DOHH2 (cell line): ENCODE measurements around the gene STX8.

Experiments
- H3F3A ChIP-seq: fragments of 200-600 bp; sonication (generic), shearing (Covaris generic); 2 replicates; pipeline ENCODE4 v1.6.0; 2016; ENCODE audit warnings: antibody characterized with exemption, mild to moderate bottlenecking; ENCODE audit not compliant: control insufficient read depth, insufficient read depth
- H3K27ac ChIP-seq: fragments of 200-600 bp; sonication (generic); 2 replicates; pipeline ENCODE4 v1.5.1; 2014; ENCODE audit warnings: low read depth, mild to moderate bottlenecking, low read length, moderate library complexity
- H3K27me3 ChIP-seq: fragments of 200-600 bp; sonication (generic); 2 replicates; pipeline ENCODE4 v1.6.1; 2014; ENCODE audit warnings: mild to moderate bottlenecking, low read length, mixed read lengths; ENCODE audit not compliant: control insufficient read depth
- H3K36me3 ChIP-seq: fragments of 200-600 bp; sonication (generic); 2 replicates; pipeline ENCODE4 v1.6.1; 2014; ENCODE audit warnings: mild to moderate bottlenecking, low read length, moderate library complexity, mixed read lengths; ENCODE audit not compliant: control insufficient read depth
- H3K4me1 ChIP-seq: fragments of 200-600 bp; sonication (generic); 2 replicates; pipeline ENCODE4 v1.6.1; 2014; ENCODE audit warnings: mild to moderate bottlenecking, low read length, mixed read lengths; ENCODE audit not compliant: control insufficient read depth
- H3K4me2 ChIP-seq: fragments of 200-600 bp; sonication (generic); 2 replicates; pipeline ENCODE4 v1.6.0; 2014; ENCODE audit warnings: mild to moderate bottlenecking, low read length, moderate library complexity
- H3K4me3 ChIP-seq: fragments of 200-600 bp; sonication (generic); 2 replicates; pipeline ENCODE4 v1.5.1; 2014; ENCODE audit warnings: mild to moderate bottlenecking, low read length, mixed read lengths
- H3K79me2 ChIP-seq: fragments of 200-600 bp; sonication (generic); 2 replicates; pipeline ENCODE4 v1.6.1; 2014; ENCODE audit warnings: mild to moderate bottlenecking, low read length, mixed read lengths; ENCODE audit not compliant: control insufficient read depth
- H3K9me2 ChIP-seq: fragments of 200-600 bp; sonication (generic); replicated peaks from 2 replicates; pipeline ENCODE4 v1.6.1; 2014; ENCODE audit warnings: mild to moderate bottlenecking, low read length, mixed read lengths; ENCODE audit not compliant: control insufficient read depth
- H3K9me3 ChIP-seq: fragments of 200-600 bp; sonication (generic); 2 replicates; pipeline ENCODE4 v1.6.1; 2014; ENCODE audit warnings: antibody characterized with exemption, low read length, mixed read lengths; ENCODE audit not compliant: control insufficient read depth, insufficient read depth
- H4K20me1 ChIP-seq: fragments of 200-600 bp; sonication (generic); 2 replicates; pipeline ENCODE4 v1.6.0; 2014; ENCODE audit warnings: low read depth, mild to moderate bottlenecking, antibody characterized with exemption, low read length, moderate library complexity; ENCODE audit not compliant: control insufficient read depth, insufficient read depth
- EZH2phosphoT487 ChIP-seq: fragments of 200-600 bp; sonication (generic); IDR thresholded peaks from 2 replicates; pipeline ENCODE4 v1.6.1; 2017; ENCODE audit warnings: borderline replicate concordance, mild to moderate bottlenecking, antibody characterized with exemption, low read length, moderate library complexity, mixed read lengths
- TF ChIP-seq, protein P1 (sequence below): fragments of 200-600 bp; sonication (generic); IDR thresholded peaks from one replicate; pipeline ENCODE4 v1.5.1; 2014; ENCODE audit warnings: antibody characterized with exemption, mild to moderate bottlenecking, low read depth, low read length; ENCODE audit not compliant: poor library complexity, severe bottlenecking

The STX8 gene

DNA sequence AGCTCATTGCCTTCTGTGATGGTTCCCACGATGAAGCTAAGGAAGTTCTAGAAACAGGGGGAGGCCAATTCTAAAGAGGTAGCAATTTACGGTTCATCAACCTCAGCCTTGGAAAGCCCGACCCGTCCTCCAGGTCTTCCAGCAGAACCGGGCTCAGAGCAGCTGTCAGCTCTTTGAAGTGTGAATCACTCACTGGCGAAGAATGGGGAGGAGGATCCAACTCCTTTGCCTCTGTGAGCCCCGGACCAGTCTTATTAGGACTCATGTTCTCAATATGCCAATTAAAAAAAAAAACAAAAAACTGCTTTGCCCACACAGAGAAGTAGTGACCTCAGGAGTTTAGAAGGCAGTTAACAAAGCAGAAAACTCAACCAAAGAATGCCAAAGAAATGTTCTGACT, 31.4 kb downstream of the STX8 start:
- Histone ChIP-seq H3K36me3 (no peaks in the 10 kb centered on the region), H3K4me3 (no peak overlapping the region), H3K27ac (no peak overlapping the region), H4K20me1 (no peaks in the 10 kb centered on the region), H3K4me2 (no peak overlapping the region), H3K27me3 (no peaks in the 10 kb centered on the region), H3K9me2 (no peaks in the 10 kb centered on the region), H3K79me2 (no peaks in the 10 kb centered on the region), H3K4me1 (no peaks in the 10 kb centered on the region), H3K9me3 (no peaks in the 10 kb centered on the region), H3F3A (no peaks in the 10 kb centered on the region)
- TF ChIP-seq, protein P1, sequence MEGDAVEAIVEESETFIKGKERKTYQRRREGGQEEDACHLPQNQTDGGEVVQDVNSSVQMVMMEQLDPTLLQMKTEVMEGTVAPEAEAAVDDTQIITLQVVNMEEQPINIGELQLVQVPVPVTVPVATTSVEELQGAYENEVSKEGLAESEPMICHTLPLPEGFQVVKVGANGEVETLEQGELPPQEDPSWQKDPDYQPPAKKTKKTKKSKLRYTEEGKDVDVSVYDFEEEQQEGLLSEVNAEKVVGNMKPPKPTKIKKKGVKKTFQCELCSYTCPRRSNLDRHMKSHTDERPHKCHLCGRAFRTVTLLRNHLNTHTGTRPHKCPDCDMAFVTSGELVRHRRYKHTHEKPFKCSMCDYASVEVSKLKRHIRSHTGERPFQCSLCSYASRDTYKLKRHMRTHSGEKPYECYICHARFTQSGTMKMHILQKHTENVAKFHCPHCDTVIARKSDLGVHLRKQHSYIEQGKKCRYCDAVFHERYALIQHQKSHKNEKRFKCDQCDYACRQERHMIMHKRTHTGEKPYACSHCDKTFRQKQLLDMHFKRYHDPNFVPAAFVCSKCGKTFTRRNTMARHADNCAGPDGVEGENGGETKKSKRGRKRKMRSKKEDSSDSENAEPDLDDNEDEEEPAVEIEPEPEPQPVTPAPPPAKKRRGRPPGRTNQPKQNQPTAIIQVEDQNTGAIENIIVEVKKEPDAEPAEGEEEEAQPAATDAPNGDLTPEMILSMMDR = no peak
- TF ChIP-seq EZH2phosphoT487 = no peak

DNA sequence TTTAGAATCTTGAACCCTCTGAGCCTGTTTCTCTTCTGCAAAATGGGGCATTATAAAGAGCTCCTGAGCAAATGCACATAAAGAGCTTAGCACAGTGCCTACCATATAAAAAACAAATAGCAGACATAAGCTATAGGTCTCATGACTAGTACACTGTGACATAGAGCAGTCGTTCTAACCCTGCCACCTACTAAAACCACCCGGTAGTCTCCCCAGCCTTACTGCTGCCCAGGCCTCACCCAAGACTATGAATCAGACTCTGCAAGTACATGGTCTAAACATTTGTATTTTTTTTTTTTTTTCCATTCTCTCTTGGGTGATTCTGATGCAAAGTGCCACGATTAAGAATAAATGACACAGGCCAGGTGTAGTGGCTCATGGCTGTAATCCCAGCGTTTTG, 33.9 kb downstream of the STX8 start:
- H3K27ac ChIP-seq = no peak overlapping the region
- no peaks in the 10 kb centered on the region for H3K9me3 ChIP-seq
- no peaks in the 10 kb centered on the region for H4K20me1 ChIP-seq
- H3F3A ChIP-seq = no peaks in the 10 kb centered on the region
- H3K36me3 ChIP-seq = no peaks in the 10 kb centered on the region
- no peaks in the 10 kb centered on the region for H3K79me2 ChIP-seq
- H3K4me3 ChIP-seq = no peak overlapping the region
- H3K4me1 ChIP-seq = no peaks in the 10 kb centered on the region
- no peak overlapping the region for H3K4me2 ChIP-seq
- H3K27me3 ChIP-seq = no peaks in the 10 kb centered on the region
- TF ChIP-seq EZH2phosphoT487 = no peak
- TF ChIP-seq, protein P1 = no peak
- no peaks in the 10 kb centered on the region for H3K9me2 ChIP-seq

- Histone ChIP-seq H3K9me2 (no peaks in the 10 kb centered on the region), H3K4me2 (no peak overlapping the region), H3K79me2 (no peaks in the 10 kb centered on the region), H3K27me3 (no peaks in the 10 kb centered on the region), H3K9me3 (no peaks in the 10 kb centered on the region), H3K27ac (no peak overlapping the region), H3K36me3 (no peaks in the 10 kb centered on the region), H3F3A (no peaks in the 10 kb centered on the region), H4K20me1 (no peaks in the 10 kb centered on the region), H3K4me3 (no peak overlapping the region), H3K4me1 (no peaks in the 10 kb centered on the region)
- TF ChIP-seq, protein P1 = no peak
- TF ChIP-seq EZH2phosphoT487 = no peak
Observed at GRCh38 chr17:9538626-9539025, 37.0 kb downstream of the STX8 start.

- no peaks in the 10 kb centered on the region for H3K4me1 ChIP-seq
- H3K79me2 ChIP-seq = no peaks in the 10 kb centered on the region
- H3K4me3 ChIP-seq = no peak overlapping the region
- H3K27me3 ChIP-seq = no peaks in the 10 kb centered on the region
- no peaks in the 10 kb centered on the region for H3K36me3 ChIP-seq
- H4K20me1 ChIP-seq = no peaks in the 10 kb centered on the region
- TF ChIP-seq, protein P1 = no peak
- H3K9me3 ChIP-seq = no peaks in the 10 kb centered on the region
- H3K4me2 ChIP-seq = no peak overlapping the region
- H3K9me2 ChIP-seq = no peaks in the 10 kb centered on the region
- H3K27ac ChIP-seq = no peak overlapping the region
- H3F3A ChIP-seq = no peaks in the 10 kb centered on the region
Observed at GRCh38 chr17:9537177-9537776, 38.3 kb downstream of the STX8 start.
